SKM-1 (cell line): ENCODE results near the gene DPF3.

ENCODE experiments used
- DNase-seq: peaks from one replicate; lab custom pipeline; 2025; ENCODE audit not compliant: unreplicated experiment; lab: John Stamatoyannopoulos, UW

DPF3 gene

GRCh38 chr14:72621387-72622065 is 272.4 kb downstream of the DPF3 start:
- no peak for DNase-seq

- no peak for DNase-seq
Observed at GRCh38 chr14:72619881-72620280, 274.0 kb downstream of the DPF3 start.

- no peak for DNase-seq
Observed at GRCh38 chr14:72619111-72619571, 274.8 kb downstream of the DPF3 start.

GRCh38 chr14:72618424-72618823 is 275.5 kb downstream of the DPF3 start:
- DNase-seq, result no peak

GRCh38 chr14:72617391-72618031 is 276.4 kb downstream of the DPF3 start:
- no peak for DNase-seq

GRCh38 chr14:72616811-72617210 is 277.1 kb downstream of the DPF3 start:
- no peak for DNase-seq

GRCh38 chr14:72616294-72616693 is 277.6 kb downstream of the DPF3 start:
- DNase-seq, result no peak

- no peak for DNase-seq
Observed at GRCh38 chr14:72615451-72616121, 278.3 kb downstream of the DPF3 start.

- no peak for DNase-seq
Observed at GRCh38 chr14:72614891-72615415, 278.9 kb downstream of the DPF3 start.

GRCh38 chr14:72614365-72614764 is 279.5 kb downstream of the DPF3 start:
- no peak for DNase-seq

- DNase-seq, result no peak
Observed at GRCh38 chr14:72613975-72614319, 280.0 kb downstream of the DPF3 start.

- no peak for DNase-seq
Observed at GRCh38 chr14:72613231-72613974, 280.5 kb downstream of the DPF3 start.

GRCh38 chr14:72612041-72612440 is 281.9 kb downstream of the DPF3 start:
- no peak for DNase-seq

- DNase-seq, result no peak
Observed at GRCh38 chr14:72611506-72611905, 282.4 kb downstream of the DPF3 start.

- DNase-seq, result no peak
Observed at GRCh38 chr14:72610831-72611200, 283.1 kb downstream of the DPF3 start.

- DNase-seq, result no peak
Observed at GRCh38 chr14:72610096-72610830, 283.6 kb downstream of the DPF3 start.

- DNase-seq, result no peak
Observed at GRCh38 chr14:72609205-72609916, 284.5 kb downstream of the DPF3 start.

- DNase-seq, result no peak
Observed at GRCh38 chr14:72608391-72609204, 285.3 kb downstream of the DPF3 start.
